Activated effector memory CD4-positive, alpha-beta T cell treated with Interleukin-2 at 50 U/mL for 16 hours (primary cell): Measurements from ENCODE around the gene ABCC10.
"Not testable (repeated sequence)": the region's sequence is repeated elsewhere in the genome, so short reads cannot be mapped to it uniquely, and the experiment has no call there.

Experiments used
- DNase-seq: peaks from one replicate; pipeline ENCODE4 v3.0.0-alpha.2; 2020

The ABCC10 gene, protein sequence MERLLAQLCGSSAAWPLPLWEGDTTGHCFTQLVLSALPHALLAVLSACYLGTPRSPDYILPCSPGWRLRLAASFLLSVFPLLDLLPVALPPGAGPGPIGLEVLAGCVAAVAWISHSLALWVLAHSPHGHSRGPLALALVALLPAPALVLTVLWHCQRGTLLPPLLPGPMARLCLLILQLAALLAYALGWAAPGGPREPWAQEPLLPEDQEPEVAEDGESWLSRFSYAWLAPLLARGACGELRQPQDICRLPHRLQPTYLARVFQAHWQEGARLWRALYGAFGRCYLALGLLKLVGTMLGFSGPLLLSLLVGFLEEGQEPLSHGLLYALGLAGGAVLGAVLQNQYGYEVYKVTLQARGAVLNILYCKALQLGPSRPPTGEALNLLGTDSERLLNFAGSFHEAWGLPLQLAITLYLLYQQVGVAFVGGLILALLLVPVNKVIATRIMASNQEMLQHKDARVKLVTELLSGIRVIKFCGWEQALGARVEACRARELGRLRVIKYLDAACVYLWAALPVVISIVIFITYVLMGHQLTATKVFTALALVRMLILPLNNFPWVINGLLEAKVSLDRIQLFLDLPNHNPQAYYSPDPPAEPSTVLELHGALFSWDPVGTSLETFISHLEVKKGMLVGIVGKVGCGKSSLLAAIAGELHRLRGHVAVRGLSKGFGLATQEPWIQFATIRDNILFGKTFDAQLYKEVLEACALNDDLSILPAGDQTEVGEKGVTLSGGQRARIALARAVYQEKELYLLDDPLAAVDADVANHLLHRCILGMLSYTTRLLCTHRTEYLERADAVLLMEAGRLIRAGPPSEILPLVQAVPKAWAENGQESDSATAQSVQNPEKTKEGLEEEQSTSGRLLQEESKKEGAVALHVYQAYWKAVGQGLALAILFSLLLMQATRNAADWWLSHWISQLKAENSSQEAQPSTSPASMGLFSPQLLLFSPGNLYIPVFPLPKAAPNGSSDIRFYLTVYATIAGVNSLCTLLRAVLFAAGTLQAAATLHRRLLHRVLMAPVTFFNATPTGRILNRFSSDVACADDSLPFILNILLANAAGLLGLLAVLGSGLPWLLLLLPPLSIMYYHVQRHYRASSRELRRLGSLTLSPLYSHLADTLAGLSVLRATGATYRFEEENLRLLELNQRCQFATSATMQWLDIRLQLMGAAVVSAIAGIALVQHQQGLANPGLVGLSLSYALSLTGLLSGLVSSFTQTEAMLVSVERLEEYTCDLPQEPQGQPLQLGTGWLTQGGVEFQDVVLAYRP (N-terminal part only)

DNA sequence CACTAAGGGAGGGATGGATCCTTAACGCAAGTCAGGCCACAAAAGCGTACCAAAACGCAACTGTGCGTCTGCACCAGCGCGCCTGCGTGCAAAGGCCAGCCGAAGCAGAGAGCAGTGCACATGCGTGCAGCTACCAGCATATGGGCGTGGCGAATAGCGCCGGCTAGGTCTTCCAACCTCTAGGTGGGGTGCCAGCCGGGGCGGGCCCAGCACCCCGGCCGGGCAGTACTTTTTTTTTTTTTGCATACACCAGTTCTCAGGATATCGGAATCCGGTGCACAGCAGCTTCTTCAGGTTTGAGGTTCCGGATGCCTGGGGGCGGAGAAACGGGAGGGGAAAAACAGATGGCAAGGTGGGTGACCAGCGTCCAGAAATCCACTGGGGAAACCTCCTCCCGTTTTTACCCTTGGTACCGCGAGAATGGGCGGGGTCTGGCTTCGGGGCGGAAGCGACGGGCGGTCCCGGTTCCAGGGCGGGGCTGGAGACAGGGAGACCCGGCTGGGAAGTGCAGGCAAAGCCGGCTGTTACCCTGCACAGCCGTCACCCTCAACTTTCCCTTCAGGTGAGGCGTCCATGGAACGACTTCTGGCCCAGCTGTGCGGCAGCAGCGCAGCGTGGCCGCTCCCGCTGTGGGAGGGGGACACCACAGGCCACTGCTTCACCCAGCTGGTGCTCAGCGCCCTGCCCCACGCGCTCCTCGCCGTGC is at the start of gene ABCC10:
ABCC10 (plus strand) TSS at position 136 of the 706 bp plus-strand sequence; CDS start at position 574, 438 bp downstream.
- peak; percentile 92 for DNase-seq

DNA sequence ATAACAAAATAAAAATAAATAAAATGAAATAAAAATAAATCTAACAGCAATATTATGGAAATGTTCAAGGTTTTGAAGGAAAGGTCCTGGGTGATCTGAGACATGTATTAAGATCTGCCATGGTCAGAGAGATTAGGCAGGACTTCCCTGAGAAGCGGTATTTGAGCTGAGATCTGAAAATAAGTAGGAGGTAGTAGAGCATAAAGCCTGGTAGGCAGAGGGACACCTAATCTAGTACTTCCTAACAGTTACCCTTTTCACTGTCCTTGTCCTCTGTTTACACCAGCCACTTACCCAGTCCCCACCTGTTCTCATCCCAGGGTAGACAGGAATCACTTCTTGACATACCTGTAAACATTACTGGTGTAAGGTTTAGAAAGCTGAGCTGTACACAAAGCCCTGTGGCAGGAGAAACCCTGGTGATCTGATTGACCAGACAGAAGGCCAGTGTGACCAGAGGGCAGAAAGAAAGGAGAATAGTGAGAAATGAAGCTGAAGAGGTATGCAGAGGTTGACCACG is 49.6 kb upstream of the ABCC10 start:
- no peak for DNase-seq

DNA sequence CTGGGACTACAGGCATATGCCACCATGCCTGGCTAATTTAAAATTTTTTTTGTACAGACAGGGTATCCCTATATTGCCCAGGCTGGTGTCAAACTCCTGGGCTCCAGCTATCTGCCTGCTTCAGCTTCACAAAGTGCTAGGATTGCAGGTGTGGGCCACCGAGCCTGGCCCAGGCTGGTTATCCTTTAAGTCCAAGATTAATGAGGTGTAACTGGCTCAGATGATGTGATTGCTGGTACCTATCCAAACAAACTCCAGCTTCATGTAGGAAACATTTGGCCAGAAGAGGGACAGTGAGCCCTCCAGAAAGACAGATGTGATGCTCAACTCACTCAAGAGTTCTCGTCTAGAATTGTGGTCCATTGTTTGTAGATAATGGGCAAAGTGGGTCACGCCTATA is 48.7 kb upstream of the ABCC10 start:
- no peak for DNase-seq

DNA sequence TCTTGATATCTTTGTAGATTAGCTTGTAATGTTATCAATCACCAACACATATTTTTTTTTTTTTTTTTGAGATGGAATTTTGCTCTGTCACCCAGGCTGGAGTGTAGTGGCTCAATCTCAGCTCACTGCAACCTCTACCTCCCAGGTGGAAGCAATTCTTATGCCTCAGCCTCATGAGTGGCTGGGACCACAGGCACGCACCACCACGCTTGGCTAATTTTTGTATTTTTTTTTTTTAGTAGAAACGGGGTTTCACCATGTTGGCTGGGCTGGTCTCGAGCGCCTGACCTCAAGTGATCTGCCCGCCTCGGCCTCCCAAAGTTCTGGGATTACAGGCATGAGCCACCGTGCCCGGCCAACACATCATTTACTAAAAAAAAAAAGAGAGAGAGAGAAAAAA is 46.5 kb upstream of the ABCC10 start:
- DNase-seq, result not testable (repeated sequence)

DNA sequence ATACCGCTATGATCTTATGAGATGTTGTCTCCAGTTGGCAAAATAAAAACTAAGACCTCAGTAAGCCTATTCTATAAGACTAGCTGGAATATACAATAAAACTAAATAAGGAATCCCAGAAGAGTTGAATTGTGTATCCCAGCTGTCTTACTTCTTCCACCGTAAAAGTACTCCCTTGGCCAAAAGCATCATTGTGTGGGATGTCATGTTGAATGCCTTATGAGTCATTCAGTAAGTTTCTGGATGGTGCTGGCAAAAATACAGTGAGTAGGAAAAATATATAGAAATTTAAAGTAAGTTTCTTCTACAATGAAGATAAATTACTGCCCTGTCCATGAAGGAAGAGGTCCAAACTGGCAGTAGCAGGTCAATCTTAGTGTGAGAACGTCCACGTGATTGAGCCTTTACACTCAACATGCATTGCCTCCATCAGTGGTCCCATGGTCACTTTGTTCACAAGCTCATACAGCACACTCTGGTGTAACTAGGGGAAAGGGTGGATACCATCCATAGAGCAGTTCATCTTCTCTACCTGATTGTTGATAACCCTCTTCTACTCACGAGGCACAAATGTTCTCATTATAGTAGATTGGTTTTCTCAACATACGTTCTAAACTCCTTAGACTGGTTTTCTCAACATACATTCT is 44.2 kb upstream of the ABCC10 start:
- DNase-seq, result no peak

DNA sequence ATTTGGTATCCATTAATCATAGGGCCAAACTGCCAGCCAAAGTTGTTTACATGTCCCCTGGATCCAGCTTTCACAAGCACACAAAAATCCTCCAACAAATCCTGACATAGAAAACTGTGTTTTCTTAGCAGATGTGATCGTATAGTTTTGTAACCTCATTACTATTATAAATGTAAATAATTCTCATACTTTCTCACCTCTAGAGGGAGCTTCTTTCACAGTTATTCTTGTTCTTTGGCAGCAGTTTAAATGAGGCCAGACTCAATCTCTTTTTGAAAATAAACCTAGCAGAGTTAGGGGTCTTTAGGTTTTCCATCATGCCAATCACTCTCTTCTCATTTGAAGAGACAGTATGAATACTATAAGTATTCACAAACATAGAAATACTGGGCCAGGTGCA is 40.8 kb upstream of the ABCC10 start:
- DNase-seq, result no peak

DNA sequence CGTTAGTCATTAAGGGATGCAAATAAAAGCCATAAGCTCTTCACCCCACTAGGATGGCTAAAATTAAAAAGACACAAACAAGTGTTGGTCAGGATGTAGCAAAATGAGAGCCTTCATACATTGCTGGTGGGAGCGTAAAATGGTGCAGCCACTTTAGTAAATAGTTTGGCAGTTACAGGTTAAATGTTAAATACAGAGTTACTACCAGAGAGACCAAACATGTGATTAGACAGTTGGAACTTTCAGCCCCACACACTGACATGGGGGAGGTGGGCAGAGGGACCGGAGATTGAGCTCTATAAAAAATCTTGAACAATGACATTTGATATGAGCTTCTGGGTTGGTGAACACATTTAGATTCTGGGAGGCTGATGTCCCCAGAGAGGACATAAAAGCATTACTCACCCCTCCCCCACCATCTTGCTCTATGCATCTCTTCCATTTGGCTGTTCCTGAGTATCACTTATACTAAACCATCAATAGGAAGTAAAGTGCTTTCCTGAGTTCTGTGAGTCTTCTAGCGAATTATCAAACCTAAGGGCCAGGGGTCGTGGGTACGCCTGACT is 37.5 kb upstream of the ABCC10 start:
- DNase-seq, result no peak

DNA sequence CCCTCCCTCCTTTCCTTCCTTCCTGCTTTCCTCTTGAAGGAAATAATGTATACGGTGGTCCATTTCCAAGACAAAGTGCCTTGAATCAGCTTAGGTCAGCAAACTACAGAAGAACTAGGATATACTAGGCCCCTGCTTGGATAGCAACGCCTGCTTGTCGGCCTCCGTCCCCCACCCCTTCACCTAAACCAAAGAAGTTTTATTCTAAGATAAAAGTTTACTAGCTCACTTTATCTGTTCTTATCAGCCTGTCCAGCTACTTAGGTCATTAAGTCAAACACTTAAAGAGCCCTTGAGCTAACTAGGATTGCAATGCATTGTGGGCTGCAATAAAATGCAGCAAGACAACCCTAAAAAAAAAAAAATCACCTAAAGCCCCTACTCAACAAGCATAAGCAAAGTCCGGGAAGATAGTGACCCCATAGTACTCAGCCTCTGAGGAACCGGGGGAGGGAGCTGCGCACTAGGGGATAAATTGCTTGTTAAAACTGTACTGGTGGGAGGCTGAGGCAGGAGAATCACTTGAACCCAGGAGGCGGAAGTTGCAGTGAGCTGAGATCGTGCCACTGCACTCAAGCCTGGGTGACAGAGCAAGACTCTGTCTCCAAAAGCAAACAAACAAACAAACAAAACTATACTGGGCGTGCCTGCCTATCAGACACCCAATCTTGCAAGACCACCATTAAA is 36.4 kb upstream of the ABCC10 start:
- not testable (repeated sequence) for DNase-seq

DNA sequence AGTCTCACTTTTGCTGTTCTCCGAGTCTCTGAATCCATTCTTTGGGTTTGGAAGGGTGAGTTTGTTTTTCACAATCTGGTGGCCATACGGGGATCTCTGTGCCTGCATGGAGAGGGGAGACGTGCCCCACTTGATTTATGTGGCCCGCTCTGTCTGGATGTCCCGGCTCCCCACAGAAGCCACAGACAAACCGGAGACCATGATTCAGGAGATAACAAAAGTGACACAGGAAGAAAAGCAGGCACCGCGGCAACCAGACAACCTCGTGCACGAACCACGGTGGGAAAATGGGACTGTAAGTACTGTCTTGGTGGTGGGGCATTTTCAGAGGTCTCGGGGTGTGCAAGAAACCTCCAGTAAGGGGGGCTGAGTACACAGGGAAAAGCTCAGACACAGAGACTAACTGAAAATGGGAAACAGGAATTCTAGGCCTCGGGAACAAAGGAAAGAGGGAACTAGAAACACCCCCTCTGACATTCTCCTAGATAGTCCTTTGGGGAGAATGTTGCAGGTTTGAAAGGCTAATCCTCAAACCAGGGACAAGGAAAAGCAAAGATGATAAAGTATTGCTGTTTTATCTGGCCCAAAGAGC is 35.8 kb upstream of the ABCC10 start:
- DNase-seq, result peak; percentile 20

DNA sequence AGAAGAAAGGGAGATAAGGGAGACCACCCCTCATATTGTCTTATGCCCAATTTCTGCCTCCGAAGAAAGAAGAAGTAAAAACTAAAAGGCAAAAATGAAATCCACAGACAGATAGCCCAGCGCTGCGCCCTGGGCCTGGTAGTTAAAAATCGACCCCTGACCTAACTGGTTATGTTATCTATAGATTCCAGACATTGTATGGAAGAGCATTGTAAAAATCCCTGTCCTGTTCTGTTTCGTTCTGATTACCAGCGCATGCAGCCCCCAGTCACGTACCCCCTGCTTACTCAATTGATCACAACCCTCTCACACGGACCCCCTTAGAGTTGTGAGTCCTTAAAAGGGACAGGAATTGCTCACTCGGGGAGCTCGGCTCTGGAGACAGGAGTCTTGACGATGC is 34.2 kb upstream of the ABCC10 start:
- not testable (repeated sequence) for DNase-seq

DNA sequence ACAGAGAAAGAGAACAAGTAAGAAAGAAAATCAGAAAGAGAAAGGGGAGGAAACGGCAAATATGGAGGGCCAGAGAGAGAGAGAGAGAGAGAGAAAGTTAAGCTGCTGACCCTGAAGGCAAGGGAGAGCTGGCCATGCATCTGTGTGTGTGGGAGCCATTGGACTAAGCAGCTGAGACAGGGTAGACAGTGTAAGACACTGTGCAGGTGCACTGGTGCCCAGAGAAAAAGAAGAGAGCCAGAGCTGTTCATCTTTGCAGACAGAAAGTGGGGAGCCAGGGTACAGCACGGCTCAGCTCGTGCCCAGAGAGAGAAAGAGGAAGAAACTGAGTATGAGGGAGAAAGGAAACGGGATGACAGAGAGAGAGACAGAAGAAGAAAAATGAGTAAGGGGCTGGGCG is 33.7 kb upstream of the ABCC10 start:
- DNase-seq, result no peak

DNA sequence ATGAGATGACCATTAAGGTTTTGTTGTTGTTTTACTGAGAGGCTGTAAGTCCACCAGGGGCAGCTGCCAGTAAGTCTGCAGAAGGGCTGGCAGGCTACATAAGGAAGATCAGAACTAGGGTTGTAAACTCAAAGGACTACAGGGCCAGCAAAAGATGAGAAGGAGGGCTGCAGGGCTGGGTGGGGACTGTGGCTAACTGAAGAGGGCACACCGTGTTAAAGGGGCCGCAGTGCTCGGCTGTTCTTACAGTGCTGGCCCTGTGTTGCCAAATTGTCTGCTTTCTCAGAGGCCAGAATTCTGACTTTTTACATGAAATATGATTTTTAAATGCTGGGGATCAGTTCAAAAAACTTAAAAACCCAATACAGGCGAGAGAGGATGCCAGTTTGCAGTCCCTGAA is 32.4 kb upstream of the ABCC10 start:
- no peak for DNase-seq

DNA sequence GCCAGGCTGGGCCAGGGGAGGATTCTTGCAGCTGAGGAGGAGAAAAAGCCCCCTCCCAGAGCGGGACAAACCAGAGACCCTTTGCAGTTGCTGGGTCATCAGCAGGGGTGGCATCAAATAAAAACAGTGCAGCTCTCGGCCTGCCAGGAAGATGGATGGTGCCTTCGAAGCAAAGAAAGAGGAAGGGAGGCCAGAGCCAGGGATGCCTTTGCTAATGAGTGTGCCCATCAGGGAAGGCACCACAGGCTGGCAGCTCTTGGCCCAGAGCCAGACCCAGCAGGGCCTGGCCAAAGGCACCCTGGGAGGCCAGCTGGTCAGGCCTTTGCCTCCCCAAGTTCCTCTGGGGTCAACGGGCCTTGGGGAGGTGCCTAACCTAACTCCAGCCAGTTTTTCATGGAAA is 31.6 kb upstream of the ABCC10 start:
- DNase-seq, result no peak

DNA sequence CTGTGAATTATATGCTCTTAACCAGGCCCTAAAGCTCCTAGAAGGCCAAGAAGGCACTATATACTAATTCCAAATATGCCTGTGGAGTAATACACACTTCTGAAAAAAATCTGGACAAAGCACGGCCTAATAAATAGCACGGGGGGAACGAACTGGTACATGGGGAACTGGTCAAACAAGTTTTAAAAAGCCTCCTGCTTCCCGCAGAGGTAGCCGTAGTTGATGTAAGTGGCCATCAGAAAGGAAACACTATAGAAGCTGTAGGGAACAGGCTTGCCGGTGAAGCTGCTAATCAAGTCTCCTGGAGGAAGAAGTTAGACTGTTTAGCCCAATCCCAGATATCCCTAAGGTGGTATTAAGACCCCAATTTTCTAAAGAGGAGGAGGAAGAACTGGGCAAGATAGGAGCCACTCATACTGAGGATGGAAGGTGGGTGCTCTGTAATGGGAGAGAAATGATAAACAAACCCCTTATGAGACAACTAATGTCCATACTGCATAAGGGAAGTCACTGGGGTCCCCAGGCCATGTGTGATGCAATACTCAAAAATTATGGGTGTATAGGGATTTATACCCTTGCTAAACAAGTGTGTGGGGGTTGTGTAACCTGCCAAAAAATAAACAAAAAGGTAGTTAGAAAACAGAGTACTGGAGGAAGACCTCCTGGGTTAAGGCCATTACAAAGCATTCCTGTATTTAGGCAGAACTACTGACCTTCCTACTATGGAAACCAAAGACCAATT is 30.8 kb upstream of the ABCC10 start:
- no peak for DNase-seq

DNA sequence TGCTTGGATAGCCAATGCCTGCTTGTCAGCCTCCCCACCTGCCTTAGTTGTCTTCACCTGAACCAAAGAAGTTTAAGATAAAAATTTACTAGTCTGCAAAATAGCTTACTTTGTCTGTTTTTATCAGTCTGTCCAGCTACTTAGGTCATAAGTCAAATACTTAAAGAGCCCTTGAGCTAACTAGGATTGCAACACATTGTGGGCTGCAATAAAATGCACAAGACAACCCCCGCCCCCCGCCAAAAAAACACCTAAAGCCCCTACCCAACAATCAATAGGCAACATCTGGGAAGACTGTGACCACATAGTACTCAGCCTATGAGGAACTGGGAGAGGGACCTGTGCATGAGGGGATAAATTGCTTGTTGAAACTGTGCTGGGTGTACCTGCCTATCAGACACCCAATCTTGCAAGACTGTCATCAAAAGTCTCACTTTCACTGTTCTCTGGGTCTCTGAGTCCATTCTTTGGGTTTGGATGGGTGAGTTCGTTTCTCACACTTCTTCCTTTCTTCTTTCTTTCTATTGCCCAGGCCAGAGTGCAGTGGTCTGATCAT is 27.3 kb upstream of the ABCC10 start:
- no peak for DNase-seq

DNA sequence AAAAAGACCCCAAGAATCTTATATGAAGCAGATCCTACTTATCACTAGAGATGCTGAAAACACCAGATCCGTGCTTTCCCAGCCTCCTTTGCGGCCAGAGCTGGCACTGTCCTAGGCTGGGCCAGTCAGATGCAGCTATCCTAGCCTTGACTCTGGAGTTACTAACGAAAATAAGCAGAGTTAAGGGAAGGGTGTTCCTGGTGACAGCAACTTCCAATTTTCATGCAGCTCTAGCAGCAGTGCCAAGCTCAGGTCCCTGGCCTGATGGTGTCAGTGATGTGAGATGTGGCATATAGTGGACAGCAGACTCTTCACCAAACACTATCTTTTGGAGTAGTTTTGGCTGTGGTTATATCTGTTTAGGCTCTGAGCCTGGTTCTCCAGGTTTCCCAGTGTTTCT is 25.6 kb upstream of the ABCC10 start:
- no peak for DNase-seq

DNA sequence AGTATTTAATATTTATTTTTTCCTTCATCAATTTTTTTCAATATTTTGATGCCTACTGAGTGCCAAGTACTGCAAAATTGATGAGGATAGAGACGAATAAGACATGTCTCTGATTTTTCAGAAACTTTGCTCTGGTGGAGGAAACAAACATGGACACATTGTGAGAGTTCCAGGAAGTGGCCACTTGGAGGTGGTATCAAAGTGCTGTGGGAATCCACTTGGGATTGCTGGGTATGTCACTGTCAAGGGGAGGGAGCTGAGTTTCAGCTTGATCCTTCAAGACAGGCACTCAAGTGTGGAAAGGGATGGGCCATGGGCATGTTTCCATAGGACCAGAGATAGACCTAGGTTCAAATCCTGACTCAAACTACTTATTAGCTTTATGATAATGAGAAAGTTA is 24.5 kb upstream of the ABCC10 start:
- DNase-seq, result no peak

DNA sequence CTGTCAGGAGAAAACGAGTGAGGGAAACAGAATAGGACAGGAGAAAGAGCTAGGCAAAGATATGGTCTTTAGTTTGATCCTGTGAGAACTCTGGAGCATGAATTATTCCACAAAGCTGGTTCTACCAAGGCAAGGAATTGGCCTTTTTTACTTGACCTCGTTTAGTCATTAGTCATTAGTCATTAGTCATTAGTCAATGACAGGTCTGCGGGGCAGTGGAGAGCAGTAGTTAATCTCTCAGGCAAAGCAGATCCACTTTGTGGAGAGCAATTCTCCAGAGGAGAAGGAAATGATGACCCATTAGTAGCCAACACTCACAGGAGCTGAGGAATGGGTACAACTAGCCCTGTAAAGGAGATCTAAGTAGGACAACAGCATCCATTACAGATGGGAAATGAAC is 22.0 kb upstream of the ABCC10 start:
- no peak for DNase-seq

DNA sequence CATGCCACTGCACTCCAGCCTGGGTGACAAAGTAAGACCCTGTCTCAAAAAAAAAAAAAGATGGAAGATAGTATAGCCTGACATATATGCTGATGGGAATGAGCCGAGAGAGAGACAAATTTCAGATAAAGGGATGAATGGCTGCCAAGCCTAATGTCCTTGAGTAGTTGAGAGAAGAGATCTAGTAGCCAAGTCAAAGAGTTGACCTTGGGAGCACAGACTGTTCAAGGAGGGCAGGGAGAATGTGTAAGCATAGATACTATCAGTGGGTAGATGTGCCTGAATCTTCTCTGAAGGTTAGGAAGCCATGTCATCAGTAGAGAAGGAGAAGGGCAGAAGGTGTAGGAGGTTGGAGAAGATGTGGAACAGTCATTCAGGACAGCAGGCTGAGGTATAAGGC is 20.0 kb upstream of the ABCC10 start:
- no peak for DNase-seq
